HEK293 (cell line): ENCODE results near the gene USP38.

ENCODE experiments used
- CTCF ChIA-PET: fragments of 350-600 bp; formaldehyde crosslinking; extraction: SDS; loops from one replicate; lab custom pipeline; 2021; ENCODE audit warnings: antibody characterized with exemption; lab: Yijun Ruan, JAX
- POLR2A ChIA-PET: fragments of 300-600 bp; formaldehyde crosslinking; extraction: SDS; loops from one replicate; lab custom pipeline; 2020; ENCODE audit warnings: antibody characterized with exemption, inconsistent platforms; lab: Yijun Ruan, JAX
- H3K27ac ChIP-seq: fragments of 200-500 bp; sonication (Bioruptor generic); 2 replicates; pipeline ENCODE4 v1.5.1; 2014; ENCODE audit warnings: low read depth, low read length, control low read depth, inconsistent platforms; ENCODE audit errors: extremely low read depth
- H3K36me3 ChIP-seq, 2 experiments: fragments of 200-500 bp in 1 of 2; sonication (Bioruptor generic) in 1 of 2; 1 replicate in 1 of 2; 2 replicates in 1 of 2; pipeline ENCODE4 v1.5.1; 2014 to 2017; ENCODE audit warnings: inconsistent platforms in 2 of 2, low read length in 2 of 2; ENCODE audit not compliant: control insufficient read depth in 2 of 2, insufficient read depth in 1 of 2
- H3K4me1 ChIP-seq: fragments of 200-500 bp; sonication (Bioruptor generic); 2 replicates; pipeline ENCODE4 v1.5.1; 2014; ENCODE audit warnings: mild to moderate bottlenecking, low read length, inconsistent platforms; ENCODE audit not compliant: control insufficient read depth, insufficient read depth
- H3K4me3 ChIP-seq: 2 replicates; pipeline ENCODE4 v1.5.1; 2011; ENCODE audit warnings: low read depth, mild to moderate bottlenecking, control low read depth, low read length, moderate library complexity
- H3K9me3 ChIP-seq: fragments of 200-500 bp; sonication (Bioruptor generic); 2 replicates; pipeline ENCODE4 v1.5.1; 2014; ENCODE audit warnings: low read depth, low read length, inconsistent platforms; ENCODE audit not compliant: control insufficient read depth, insufficient read depth
- AEBP2 ChIP-seq: fragments of 450-650 bp; formaldehyde crosslinking; IDR thresholded peaks from 2 replicates; pipeline ENCODE4 v1.5.1; 2016; ENCODE audit warnings: missing biosample characterization, missing genetic modification characterization, borderline replicate concordance
- FEZF1 ChIP-seq: fragments of 450-650 bp; formaldehyde crosslinking; IDR thresholded peaks from 2 replicates; pipeline ENCODE4 v1.5.1; 2016; ENCODE audit warnings: missing biosample characterization, missing genetic modification characterization
- GLI4 ChIP-seq: fragments of 450-650 bp; formaldehyde crosslinking; IDR thresholded peaks from 2 replicates; pipeline ENCODE4 v1.5.1; 2016; ENCODE audit warnings: missing biosample characterization, missing genetic modification characterization
- GLIS1 ChIP-seq: fragments of 450-650 bp; formaldehyde crosslinking; IDR thresholded peaks from 2 replicates; pipeline ENCODE4 v1.5.1; 2016; ENCODE audit warnings: missing biosample characterization, missing genetic modification characterization
- GLIS2 ChIP-seq: fragments of 450-650 bp; formaldehyde crosslinking; IDR thresholded peaks from 2 replicates; pipeline ENCODE4 v1.5.1; 2016; ENCODE audit warnings: missing biosample characterization, missing genetic modification characterization
- KLF10 ChIP-seq: fragments of 450-650 bp; IDR thresholded peaks from 2 replicates; pipeline ENCODE4 v1.5.1; 2018; ENCODE audit warnings: missing biosample characterization, mild to moderate bottlenecking, missing genetic modification characterization
- KLF7 ChIP-seq: fragments of 450-650 bp; formaldehyde crosslinking; IDR thresholded peaks from 2 replicates; pipeline ENCODE4 v1.5.1; 2016; ENCODE audit warnings: missing biosample characterization, missing genetic modification characterization, borderline replicate concordance
- OVOL3 ChIP-seq: fragments of 450-650 bp; formaldehyde crosslinking; IDR thresholded peaks from 2 replicates; pipeline ENCODE4 v1.5.1; 2016; ENCODE audit warnings: missing biosample characterization, missing genetic modification characterization
- SCRT2 ChIP-seq: fragments of 450-650 bp; formaldehyde crosslinking; IDR thresholded peaks from 2 replicates; pipeline ENCODE4 v1.5.1; 2016; ENCODE audit warnings: missing biosample characterization, missing genetic modification characterization
- SP3 ChIP-seq: fragments of 450-650 bp; formaldehyde crosslinking; IDR thresholded peaks from 2 replicates; pipeline ENCODE4 v1.5.1; 2016; ENCODE audit warnings: missing biosample characterization, missing genetic modification characterization
- ZBTB8A ChIP-seq: fragments of 450-650 bp; formaldehyde crosslinking; IDR thresholded peaks from 2 replicates; pipeline ENCODE4 v1.5.1; 2016; ENCODE audit warnings: missing biosample characterization, missing genetic modification characterization
- ZFHX2 ChIP-seq: fragments of 450-650 bp; formaldehyde crosslinking; conservative IDR thresholded peaks from 2 replicates; pipeline ENCODE4 v1.5.1; 2016; ENCODE audit warnings: missing biosample characterization, missing genetic modification characterization
- ZNF146 ChIP-seq: fragments of 450-650 bp; formaldehyde crosslinking; IDR thresholded peaks from 2 replicates; pipeline ENCODE4 v1.5.1; 2016; ENCODE audit warnings: missing biosample characterization, missing genetic modification characterization
- ZNF324 ChIP-seq: fragments of 450-650 bp; formaldehyde crosslinking; IDR thresholded peaks from 2 replicates; pipeline ENCODE4 v1.5.1; 2016; ENCODE audit warnings: missing biosample characterization, missing genetic modification characterization
- ZNF394 ChIP-seq: fragments of 450-650 bp; formaldehyde crosslinking; IDR thresholded peaks from 2 replicates; pipeline ENCODE4 v1.5.1; 2016; ENCODE audit warnings: missing biosample characterization, missing genetic modification characterization, mild to moderate bottlenecking, moderate library complexity, borderline replicate concordance
- ZNF488 ChIP-seq: fragments of 450-650 bp; formaldehyde crosslinking; IDR thresholded peaks from 2 replicates; pipeline ENCODE4 v1.5.1; 2016; ENCODE audit warnings: missing biosample characterization, missing genetic modification characterization
- ZNF558 ChIP-seq: fragments of 450-650 bp; formaldehyde crosslinking; IDR thresholded peaks from 2 replicates; pipeline ENCODE4 v1.5.1; 2016; ENCODE audit warnings: missing biosample characterization, missing genetic modification characterization
- ZNF610 ChIP-seq: fragments of 450-650 bp; formaldehyde crosslinking; IDR thresholded peaks from 2 replicates; pipeline ENCODE4 v1.5.1; 2016; ENCODE audit warnings: missing biosample characterization, missing genetic modification characterization, borderline replicate concordance
- ZNF768 ChIP-seq: fragments of 450-650 bp; formaldehyde crosslinking; IDR thresholded peaks from 2 replicates; pipeline ENCODE4 v1.5.1; 2018; ENCODE audit warnings: missing biosample characterization, mild to moderate bottlenecking, missing genetic modification characterization
- ZNF776 ChIP-seq: fragments of 450-650 bp; formaldehyde crosslinking; IDR thresholded peaks from 2 replicates; pipeline ENCODE4 v1.5.0; 2017; ENCODE audit warnings: missing biosample characterization, missing genetic modification characterization, borderline replicate concordance
- ZNF792 ChIP-seq: fragments of 450-650 bp; formaldehyde crosslinking; IDR thresholded peaks from 2 replicates; pipeline ENCODE4 v1.5.1; 2016; ENCODE audit warnings: missing biosample characterization, missing genetic modification characterization
- TF ChIP-seq, protein P1 (sequence below): fragments of 450-650 bp; formaldehyde crosslinking; IDR thresholded peaks from 2 replicates; pipeline ENCODE4 v1.5.1; 2016; ENCODE audit warnings: missing biosample characterization, missing genetic modification characterization, low read depth
- TF ChIP-seq, protein P2 (sequence below): fragments of 450-650 bp; formaldehyde crosslinking; IDR thresholded peaks from 2 replicates; pipeline ENCODE4 v1.5.1; 2016; ENCODE audit warnings: missing biosample characterization, missing genetic modification characterization
- TF ChIP-seq, protein P3 (sequence below): fragments of 450-650 bp; formaldehyde crosslinking; IDR thresholded peaks from 2 replicates; pipeline ENCODE4 v1.5.1; 2017; ENCODE audit warnings: missing biosample characterization, missing genetic modification characterization

Gene USP38

DNA sequence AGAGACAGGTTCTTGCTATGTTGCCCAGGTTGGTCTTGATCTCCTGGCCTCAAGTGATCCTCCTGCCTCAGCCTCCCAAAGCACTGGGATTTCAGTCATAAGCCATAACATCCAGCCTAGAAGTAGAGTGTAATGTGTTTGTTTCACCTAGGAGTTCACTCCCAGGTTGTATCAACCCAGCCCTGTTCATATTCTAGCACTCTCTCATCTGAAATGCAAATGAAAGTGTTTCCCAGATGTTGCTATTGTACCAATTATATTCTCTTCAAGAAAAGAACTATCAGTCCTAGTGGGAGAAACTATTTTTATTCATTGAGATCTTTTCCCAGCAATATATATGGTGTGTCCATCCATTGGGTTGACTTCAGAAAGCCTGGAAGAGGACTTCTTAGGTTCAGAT is 72.6 kb downstream of the USP38 start (continued):
- TF ChIP-seq, protein P1, sequence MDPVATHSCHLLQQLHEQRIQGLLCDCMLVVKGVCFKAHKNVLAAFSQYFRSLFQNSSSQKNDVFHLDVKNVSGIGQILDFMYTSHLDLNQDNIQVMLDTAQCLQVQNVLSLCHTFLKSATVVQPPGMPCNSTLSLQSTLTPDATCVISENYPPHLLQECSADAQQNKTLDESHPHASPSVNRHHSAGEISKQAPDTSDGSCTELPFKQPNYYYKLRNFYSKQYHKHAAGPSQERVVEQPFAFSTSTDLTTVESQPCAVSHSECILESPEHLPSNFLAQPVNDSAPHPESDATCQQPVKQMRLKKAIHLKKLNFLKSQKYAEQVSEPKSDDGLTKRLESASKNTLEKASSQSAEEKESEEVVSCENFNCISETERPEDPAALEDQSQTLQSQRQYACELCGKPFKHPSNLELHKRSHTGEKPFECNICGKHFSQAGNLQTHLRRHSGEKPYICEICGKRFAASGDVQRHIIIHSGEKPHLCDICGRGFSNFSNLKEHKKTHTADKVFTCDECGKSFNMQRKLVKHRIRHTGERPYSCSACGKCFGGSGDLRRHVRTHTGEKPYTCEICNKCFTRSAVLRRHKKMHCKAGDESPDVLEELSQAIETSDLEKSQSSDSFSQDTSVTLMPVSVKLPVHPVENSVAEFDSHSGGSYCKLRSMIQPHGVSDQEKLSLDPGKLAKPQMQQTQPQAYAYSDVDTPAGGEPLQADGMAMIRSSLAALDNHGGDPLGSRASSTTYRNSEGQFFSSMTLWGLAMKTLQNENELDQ (tag by site-specific recombination) = no peak
- no peak for TF ChIP-seq FEZF1
- TF ChIP-seq ZBTB8A (tag by site-specific recombination) = no peak
- TF ChIP-seq, all 188 proteins: peak for 0

GRCh38 chr4:143260750-143261149 is 76.0 kb downstream of the USP38 start:
- no peaks in the 10 kb centered on the region for H3K36me3 ChIP-seq
- ChIA-PET POLR2A (no interaction called here), CTCF (no interaction called here)
- H3K27ac ChIP-seq = no peak overlapping the region
- H3K9me3 ChIP-seq = no peaks in the 10 kb centered on the region
- no peak overlapping the region for H3K4me3 ChIP-seq
- TF ChIP-seq, protein P2, sequence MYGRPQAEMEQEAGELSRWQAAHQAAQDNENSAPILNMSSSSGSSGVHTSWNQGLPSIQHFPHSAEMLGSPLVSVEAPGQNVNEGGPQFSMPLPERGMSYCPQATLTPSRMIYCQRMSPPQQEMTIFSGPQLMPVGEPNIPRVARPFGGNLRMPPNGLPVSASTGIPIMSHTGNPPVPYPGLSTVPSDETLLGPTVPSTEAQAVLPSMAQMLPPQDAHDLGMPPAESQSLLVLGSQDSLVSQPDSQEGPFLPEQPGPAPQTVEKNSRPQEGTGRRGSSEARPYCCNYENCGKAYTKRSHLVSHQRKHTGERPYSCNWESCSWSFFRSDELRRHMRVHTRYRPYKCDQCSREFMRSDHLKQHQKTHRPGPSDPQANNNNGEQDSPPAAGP (tag by site-specific recombination) = no peak
- no peak for TF ChIP-seq ZNF488 (tag by site-specific recombination)
- TF ChIP-seq ZNF792 = no peak
- TF ChIP-seq, protein P3, sequence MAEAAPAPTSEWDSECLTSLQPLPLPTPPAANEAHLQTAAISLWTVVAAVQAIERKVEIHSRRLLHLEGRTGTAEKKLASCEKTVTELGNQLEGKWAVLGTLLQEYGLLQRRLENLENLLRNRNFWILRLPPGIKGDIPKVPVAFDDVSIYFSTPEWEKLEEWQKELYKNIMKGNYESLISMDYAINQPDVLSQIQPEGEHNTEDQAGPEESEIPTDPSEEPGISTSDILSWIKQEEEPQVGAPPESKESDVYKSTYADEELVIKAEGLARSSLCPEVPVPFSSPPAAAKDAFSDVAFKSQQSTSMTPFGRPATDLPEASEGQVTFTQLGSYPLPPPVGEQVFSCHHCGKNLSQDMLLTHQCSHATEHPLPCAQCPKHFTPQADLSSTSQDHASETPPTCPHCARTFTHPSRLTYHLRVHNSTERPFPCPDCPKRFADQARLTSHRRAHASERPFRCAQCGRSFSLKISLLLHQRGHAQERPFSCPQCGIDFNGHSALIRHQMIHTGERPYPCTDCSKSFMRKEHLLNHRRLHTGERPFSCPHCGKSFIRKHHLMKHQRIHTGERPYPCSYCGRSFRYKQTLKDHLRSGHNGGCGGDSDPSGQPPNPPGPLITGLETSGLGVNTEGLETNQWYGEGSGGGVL = no peak
- TF ChIP-seq GLI4 (tag by site-specific recombination) = no peak
- TF ChIP-seq ZNF776 (tag by site-specific recombination) = no peak
- no peak for TF ChIP-seq ZFHX2 (tag by site-specific recombination)
- no peak for TF ChIP-seq ZNF324
- no peak for TF ChIP-seq ZNF768
- TF ChIP-seq ZNF394 (tag by site-specific recombination) = no peak
- H3K4me1 ChIP-seq = no peaks in the 10 kb centered on the region

DNA sequence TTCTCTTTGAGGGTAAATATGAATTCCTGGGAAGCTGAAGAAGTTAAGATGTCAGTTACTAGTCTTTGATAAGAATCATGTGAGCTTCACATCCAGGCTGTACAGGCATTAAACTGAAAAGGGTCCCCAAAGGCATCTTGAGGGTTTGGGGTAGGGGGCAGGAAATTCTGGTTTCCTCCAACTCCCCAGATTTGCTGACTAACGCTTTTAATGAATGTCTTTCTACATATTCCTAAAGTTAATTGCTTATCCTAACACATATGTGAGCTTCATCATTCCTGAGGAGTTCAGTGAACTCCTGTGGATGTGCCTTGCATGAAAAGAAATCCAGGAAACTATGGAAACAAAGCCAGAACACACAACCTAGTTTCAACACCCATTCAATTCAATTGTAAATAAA is 78.1 kb downstream of the USP38 start:
- H3K9me3 ChIP-seq = no peaks in the 10 kb centered on the region
- no peak overlapping the region for H3K27ac ChIP-seq
- no peaks in the 10 kb centered on the region for H3K4me1 ChIP-seq
- ChIA-PET POLR2A (no interaction called here), CTCF (no interaction called here)
- no peak overlapping the region for H3K4me3 ChIP-seq
- H3K36me3 ChIP-seq = no peaks in the 10 kb centered on the region
- TF ChIP-seq ZNF558 = no peak
- TF ChIP-seq GLIS2 (tag by site-specific recombination) = no peak
- no peak for TF ChIP-seq ZNF146 (tag by site-specific recombination)
- TF ChIP-seq KLF10 (tag by site-specific recombination) = no peak
- TF ChIP-seq ZNF610 (tag by site-specific recombination) = no peak
- no peak for TF ChIP-seq OVOL3 (tag by site-specific recombination)
- TF ChIP-seq KLF7 = no peak
- no peak for TF ChIP-seq SCRT2
- TF ChIP-seq GLIS1 (tag by site-specific recombination) = no peak
- TF ChIP-seq SP3 (tag by site-specific recombination) = no peak
- no peak for TF ChIP-seq AEBP2 (tag by site-specific recombination)
